Measurements from ENCODE around the gene PLPPR1.

DNA sequence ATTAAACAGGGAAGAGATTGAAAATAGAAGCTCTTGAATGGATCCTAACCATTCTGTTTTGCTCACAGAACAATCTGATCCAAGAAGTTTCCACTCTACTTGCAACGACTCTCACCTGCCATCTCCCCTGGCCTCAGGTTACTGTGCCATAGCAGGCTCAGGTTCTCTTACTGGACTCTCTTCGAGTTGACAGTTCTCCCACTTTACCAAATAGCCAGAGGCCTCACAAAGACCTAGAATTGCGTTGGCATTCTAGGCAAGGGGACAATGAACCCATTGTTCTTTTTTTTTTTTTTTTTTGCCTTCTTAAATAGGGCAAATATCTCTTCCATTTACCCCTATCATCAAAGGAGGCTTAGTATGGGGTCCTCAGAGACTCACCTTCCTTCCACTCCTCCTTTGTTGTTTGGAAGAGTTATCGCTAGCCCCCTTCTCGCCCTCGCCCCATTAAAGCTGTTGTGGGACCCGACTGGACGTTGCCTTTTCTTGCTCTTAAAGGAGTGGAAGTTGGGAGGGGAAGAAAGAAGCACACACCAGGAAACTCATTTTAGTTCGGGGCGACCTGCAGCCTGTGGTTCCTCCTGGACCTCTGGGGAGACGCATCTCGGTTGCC lies 688 bp upstream of the PLPPR1 start:
- TF ChIP-seq, protein P1, sequence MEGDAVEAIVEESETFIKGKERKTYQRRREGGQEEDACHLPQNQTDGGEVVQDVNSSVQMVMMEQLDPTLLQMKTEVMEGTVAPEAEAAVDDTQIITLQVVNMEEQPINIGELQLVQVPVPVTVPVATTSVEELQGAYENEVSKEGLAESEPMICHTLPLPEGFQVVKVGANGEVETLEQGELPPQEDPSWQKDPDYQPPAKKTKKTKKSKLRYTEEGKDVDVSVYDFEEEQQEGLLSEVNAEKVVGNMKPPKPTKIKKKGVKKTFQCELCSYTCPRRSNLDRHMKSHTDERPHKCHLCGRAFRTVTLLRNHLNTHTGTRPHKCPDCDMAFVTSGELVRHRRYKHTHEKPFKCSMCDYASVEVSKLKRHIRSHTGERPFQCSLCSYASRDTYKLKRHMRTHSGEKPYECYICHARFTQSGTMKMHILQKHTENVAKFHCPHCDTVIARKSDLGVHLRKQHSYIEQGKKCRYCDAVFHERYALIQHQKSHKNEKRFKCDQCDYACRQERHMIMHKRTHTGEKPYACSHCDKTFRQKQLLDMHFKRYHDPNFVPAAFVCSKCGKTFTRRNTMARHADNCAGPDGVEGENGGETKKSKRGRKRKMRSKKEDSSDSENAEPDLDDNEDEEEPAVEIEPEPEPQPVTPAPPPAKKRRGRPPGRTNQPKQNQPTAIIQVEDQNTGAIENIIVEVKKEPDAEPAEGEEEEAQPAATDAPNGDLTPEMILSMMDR (conservative IDR thresholded peaks at IDR 0.05): no peak
- TF ChIP-seq ZFX (IDR thresholded peaks at IDR 0.05): no peak
